Measurements from ENCODE around the gene AFAP1L2.

Gene AFAP1L2

DNA sequence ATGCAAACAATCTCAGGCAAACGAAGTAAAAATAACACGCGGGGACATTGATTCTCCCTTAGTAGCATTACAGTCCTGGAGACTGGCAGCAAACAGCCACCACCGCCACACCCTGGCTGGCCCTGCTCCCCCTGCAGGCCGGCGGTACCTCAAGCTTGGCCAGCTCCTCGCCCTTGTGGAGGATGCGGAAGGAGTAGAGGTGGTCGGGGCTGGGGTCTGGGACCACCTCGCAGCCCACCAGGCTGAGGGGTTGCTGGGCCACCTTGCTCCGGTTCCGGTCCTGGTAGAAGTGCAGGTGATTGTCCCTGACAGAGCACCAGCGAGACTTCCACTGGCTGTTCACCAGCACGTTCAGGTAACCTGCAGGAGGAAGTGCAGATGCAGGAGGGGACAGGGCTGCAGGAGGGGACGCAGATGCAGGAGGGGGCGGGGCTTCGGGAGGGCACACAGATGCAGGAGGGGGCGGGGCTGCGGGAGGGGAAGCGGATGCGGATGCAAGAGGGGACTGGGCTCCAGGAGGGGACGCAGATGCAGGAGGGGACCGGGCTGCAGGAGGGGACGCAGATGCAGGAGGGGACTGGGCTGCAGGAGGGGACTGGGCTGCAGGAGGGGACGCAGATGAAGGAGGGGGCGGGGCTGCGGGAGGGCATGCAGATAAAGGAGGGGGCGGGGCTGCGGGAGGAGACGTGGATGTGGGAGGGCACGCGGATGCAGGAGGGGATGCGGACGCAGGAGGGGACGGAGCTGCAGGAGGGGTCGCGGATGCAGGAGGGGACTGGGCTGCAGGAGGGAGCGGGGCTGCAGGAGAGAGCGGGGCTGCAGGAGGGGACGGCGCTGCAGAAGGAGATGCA lies 99.5 kb downstream of the AFAP1L2 start:
- TF ChIP-seq, protein P1, sequence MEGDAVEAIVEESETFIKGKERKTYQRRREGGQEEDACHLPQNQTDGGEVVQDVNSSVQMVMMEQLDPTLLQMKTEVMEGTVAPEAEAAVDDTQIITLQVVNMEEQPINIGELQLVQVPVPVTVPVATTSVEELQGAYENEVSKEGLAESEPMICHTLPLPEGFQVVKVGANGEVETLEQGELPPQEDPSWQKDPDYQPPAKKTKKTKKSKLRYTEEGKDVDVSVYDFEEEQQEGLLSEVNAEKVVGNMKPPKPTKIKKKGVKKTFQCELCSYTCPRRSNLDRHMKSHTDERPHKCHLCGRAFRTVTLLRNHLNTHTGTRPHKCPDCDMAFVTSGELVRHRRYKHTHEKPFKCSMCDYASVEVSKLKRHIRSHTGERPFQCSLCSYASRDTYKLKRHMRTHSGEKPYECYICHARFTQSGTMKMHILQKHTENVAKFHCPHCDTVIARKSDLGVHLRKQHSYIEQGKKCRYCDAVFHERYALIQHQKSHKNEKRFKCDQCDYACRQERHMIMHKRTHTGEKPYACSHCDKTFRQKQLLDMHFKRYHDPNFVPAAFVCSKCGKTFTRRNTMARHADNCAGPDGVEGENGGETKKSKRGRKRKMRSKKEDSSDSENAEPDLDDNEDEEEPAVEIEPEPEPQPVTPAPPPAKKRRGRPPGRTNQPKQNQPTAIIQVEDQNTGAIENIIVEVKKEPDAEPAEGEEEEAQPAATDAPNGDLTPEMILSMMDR (conservative IDR thresholded peaks at IDR 0.05; ENCODE audit: control insufficient read depth, insufficient read depth, low read depth, low read length): peak; percentile 24
- H3K4me3 ChIP-seq (ENCODE audit: control insufficient read depth, low read depth, low read length): no peak overlapping the region
- DNase-seq (ENCODE audit: low read depth): no peak

- peak; percentile 76 for DNase-seq (ENCODE audit: low read depth)
- no peak overlapping the region for H3K4me3 ChIP-seq (ENCODE audit: control insufficient read depth, low read depth, low read length)
- TF ChIP-seq, protein P1 (conservative IDR thresholded peaks at IDR 0.05; ENCODE audit: control insufficient read depth, insufficient read depth, low read depth, low read length): peak; percentile 87
Observed at GRCh38 chr10:114304017-114304570, 100.2 kb downstream of the AFAP1L2 start.

DNA sequence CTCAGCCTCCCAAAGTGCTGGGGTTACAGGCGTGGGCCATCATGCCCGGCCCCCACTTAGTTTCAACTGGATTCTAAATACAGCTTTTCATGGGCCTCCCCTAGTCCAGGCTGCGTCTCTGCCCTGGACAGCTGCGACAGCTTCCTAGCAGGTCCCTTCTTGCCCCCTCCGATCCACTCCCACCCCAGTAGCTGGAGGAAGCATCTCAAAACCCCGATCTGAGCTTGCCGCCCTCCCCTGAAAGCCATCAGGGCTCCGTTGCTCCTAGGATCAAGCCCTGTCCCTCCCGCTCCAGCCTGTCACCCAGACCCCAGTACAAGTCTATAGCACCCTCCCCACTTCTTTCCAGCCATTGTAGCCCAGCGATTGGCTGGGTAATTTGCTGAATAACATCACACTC lies 100.7 kb downstream of the AFAP1L2 start:
- TF ChIP-seq, protein P1 (conservative IDR thresholded peaks at IDR 0.05; ENCODE audit: control insufficient read depth, insufficient read depth, low read depth, low read length): no peak
- H3K4me3 ChIP-seq (ENCODE audit: control insufficient read depth, low read depth, low read length): no peak overlapping the region
- DNase-seq (ENCODE audit: low read depth): no peak

- no peak for DNase-seq (ENCODE audit: low read depth)
- no peak overlapping the region for H3K4me3 ChIP-seq (ENCODE audit: control insufficient read depth, low read depth, low read length)
- TF ChIP-seq, protein P1 (conservative IDR thresholded peaks at IDR 0.05; ENCODE audit: control insufficient read depth, insufficient read depth, low read depth, low read length): no peak
Observed at GRCh38 chr10:114301951-114302710, 102.2 kb downstream of the AFAP1L2 start.

GRCh38 chr10:114301177-114301576 lies 103.1 kb downstream of the AFAP1L2 start:
- TF ChIP-seq, protein P1 (conservative IDR thresholded peaks at IDR 0.05; ENCODE audit: control insufficient read depth, insufficient read depth, low read depth, low read length): no peak
- no peak overlapping the region for H3K4me3 ChIP-seq (ENCODE audit: control insufficient read depth, low read depth, low read length)
- DNase-seq (ENCODE audit: low read depth): no peak

GRCh38 chr10:114300036-114300645 lies 104.2 kb downstream of the AFAP1L2 start:
- no peak overlapping the region for H3K4me3 ChIP-seq (ENCODE audit: control insufficient read depth, low read depth, low read length)
- TF ChIP-seq, protein P1 (conservative IDR thresholded peaks at IDR 0.05; ENCODE audit: control insufficient read depth, insufficient read depth, low read depth, low read length): no peak
- no peak for DNase-seq (ENCODE audit: low read depth)
